ENCODE data around the gene FBXW8.

FBXW8 gene

DNA sequence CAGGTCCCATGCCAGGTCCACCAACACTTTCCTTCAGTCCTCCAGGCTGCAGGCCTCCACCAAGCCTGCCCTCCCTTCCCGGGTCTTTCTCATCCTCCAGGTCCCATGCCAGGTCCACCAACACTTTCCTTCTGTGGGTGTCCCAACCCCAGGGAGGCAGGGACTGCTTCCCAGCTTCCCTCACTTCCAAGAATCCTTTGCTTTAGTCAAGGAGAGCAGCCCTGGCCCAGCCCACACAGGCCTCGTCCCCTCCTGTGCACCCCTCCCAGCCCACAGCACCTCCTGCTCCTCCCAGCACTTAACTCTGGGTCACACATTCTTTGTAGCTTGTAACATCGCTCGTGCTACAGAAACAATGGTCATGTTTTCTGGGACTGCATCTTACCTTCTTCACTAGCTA, 115.6 kb downstream of the FBXW8 start:
- DNase-seq = no peak

DNA sequence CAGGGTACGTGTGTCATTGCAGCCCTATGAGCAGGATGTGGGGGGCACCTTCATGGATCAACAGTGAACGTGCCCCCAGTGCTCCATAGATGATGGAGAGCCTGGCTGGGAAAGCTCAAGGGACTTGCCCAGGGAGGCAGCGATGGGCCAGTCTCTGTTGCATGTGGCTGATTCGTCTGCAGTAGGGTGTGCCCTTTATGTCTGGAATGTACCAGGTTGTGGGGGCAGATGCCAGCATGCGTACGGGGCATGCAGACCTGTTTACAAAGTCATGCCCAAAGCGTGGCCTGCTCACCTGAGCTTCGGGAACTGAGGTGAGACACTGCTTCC, 116.1 kb downstream of the FBXW8 start:
- no peak for DNase-seq

DNA sequence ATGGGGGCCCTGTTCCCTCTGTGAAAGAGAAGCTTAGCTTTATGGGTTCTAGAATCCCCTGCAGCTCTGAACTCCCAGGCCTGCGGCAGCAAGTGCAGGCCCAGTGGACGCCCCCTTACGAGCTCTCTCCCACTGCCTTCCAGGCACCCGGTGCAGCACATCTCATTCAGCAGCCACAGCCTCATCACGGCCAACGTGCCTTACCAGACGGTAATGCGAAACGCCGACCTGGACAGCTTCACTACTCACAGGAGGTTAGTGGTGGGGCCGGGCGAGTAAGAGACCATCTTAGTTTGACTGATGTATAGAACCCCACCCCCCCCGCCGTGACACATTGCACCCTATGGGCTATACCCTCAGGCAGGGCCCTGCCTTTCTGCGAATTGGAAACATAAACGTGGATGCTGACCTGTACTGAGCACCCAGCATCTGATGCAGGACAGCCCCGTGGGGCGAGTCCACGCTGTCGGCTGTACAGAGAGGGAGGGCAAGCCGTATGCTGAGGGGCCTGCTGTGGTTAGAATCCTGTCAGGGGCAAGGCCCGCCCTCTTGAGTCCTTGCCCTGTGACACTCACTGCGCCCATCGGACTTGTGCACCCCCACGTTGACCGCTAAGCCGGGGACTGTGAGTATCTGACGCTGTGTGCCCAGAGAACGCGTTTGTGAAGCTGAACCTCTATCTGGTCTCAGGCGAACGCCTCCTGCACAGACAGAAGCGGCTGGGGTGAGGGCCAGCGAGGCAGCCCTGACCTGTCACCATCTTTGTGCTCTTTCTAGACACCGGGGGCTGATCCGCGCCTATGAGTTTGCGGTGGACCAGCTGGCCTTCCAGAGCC, 116.7 kb downstream of the FBXW8 start:
- no peak for DNase-seq

DNA sequence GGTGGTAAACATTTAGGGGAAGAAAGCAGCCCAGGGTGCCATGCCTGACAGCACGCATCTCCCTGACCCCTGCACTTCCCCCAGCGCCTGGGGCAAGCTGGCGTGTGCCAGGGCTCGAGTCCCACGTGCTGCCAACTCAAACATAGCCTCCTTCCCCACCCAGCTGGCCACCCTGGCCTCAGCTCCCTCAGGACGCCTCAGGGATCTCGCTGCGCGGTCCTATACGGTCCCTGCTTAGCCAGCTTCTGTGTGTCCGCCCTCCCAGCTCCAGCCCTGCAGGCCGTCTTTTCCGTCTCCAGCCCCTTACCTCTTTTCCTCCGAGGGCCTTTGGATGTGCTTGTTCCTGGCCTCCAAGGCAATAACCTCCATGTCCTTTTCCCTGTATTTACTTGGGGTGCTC, 117.5 kb downstream of the FBXW8 start:
- no peak for DNase-seq

DNA sequence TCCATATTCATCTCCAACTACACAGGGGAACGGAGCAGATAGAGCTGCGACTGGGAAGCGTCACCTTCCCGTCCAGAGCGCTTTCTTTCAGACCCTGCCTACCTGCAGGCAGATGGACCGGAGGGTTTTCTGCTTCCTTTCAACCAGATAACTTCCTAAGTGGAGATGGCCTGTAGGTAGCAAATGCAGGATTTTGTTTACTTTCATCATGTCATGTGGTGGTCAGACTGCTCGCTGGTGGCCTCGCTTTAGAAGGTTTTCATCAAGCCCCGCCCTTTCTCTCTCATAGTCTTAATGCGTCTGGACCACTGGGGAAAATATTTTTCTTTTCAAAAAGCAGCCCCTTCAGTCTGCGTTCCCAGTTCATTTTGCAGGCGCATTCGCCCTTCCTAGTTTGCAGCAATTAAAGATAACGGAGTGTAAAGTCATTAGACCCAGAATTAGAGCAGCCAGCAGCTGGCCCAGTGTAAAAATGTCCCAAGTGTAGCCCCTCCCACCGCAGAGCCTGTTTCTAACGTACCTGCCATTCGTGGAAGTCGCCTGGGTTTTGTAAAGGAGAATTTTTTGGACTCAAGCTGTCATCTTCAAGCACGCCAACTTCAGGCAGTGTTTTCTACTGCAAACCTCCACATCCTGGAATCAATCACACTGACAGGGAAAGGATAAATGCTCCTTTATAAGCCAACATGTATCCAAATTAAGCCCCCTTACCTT, 119.6 kb downstream of the FBXW8 start:
- DNase-seq = no peak

DNA sequence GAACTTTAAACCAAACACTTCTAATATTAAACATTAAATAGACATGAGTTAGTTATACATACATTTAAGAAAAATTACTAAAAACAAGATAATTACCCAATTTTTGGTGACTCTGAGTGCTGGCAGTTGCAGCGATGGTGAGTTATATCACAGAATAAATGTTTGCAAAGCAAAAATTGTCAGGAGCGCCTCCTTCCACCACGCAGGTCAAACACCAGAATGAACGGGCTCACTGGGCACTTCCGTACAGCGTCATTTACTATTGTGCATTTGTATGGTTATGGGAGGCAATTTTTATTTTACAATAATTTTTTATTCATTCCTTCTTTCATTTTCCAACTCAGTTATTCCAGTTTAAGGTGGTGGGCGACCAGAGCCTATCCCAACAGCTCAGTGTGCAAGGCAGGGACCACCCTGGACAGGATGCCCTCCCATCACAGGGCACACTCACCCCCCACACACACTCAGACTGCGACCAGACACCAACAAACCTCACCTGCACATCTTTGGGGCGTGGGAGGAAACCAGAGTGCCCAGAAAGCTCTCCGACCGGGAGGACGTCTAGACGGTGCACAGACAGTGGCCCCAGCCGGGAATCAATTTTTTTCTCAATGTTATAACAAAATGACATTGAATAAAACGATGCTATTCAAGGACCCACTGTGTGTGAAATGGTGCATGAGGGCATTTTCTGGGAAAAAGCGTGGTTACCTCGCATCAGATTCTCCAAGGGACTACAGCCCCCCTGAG, 121.3 kb downstream of the FBXW8 start:
- no peak for DNase-seq

DNA sequence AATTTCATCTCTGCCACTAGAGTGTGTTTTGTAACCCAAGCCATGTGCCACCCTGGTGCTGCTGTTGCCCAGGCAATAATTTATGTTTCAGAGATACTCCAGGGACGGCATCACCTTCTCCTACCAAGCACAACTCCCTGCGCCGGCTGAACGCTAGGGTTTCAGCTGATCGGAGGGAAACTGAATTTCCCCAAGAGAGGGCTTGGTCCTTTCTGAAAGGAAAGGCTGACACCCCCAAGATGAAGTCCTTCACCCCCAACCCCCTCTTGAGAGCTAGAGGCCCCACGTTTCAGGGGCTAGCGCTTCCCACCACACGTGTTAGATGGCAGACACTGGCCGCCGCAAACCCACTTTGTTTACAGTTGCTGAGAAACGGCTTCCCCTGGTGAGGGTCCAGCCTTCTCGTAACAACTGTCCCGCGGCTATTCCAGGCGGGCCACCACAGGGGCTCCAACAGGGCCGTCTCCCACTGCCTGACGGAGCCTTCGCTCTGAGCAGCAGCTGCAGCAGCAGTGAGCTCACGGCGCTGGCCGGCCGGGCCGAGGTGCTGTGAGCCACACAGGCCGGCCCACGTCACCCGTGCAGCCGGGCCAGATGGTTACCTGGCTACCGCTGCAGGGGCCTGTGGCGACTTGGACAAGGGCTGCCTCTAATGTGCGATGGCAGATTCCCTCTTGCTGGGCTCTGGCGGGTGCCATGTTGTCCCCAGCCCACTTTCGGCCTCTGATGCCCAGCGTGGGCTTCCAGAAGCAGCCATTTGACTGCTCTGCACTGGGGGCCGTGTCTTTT, 122.0 kb downstream of the FBXW8 start:
- no peak for DNase-seq

DNA sequence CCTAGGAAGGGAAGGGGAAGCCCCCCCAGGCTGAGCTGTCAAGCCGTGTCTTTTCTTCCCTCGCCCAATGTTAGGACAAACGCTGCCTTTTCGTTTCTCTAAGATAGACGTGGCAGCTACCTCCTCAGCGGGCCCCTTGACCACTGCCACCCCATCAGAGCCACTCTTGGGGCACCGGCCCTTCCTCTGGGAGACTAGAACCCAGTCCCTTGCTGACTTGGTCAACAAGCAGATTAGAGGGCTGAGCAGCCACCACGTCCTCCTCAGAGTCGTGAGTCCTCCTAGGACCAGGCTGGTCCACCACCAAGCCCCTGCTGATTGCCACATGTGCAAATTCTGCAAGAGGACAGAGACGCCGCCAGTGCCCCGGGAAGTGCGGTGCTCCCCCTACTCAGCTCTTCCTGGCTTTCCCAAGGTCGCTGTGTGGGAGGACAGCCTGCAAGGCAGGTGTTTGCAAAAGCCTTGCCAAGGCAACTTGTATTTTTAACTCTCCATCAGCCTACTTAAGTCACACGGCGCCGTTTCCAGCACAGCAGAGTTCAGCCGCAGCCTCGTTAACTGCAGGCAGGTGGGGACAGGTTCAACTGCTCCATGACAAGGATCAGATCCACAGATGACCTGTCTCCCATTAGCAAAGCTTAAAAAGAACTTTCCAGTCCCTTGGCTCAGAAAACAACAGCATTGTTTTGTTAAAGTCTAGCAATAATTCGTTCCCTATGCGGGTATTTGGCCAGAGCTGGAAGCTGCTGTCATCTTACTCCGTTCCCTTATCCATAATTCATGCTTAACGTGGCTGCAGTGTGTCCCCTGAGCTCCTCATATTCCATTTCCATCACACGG, 122.9 kb downstream of the FBXW8 start:
- no peak for DNase-seq

DNA sequence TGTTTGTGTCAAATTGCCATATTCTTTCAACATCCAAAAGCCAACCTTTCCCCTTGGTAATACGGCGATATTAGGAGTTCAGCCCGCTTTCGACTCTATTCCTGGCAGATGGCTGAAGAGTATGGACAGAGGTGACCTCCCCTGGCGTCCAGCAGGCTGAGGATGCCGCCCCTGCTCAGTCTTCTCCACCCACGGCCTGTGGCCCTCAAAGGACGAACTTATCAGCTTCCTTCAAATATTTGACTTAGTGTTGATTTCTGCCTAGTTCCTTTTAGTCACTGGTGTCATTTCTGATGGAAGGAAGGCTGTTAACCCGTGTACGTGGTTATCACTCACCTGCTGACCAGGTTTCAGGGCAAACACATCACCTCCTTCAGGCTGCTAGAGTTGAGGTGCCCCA, 123.5 kb downstream of the FBXW8 start:
- no peak for DNase-seq

DNA sequence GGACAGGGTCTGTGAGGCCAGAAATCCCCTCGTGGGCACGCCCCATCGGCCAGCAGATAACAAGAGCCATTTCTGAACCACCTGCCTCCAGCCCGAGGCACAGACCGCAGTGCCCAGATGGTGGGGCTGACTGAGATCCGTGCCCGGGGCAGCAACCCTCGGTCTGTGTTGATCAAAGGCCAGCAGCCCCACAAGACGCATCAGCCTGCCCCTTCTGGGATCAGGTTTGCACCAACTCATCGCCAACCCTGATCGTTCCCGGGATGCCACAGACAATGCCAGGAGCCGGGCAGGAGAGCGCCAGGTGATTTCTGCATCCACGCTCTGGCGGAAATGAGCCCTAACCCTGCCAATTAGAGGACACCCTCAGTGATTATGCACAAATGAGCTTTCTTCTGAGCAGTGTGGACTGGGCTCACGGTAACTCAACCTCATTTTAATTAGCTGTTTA, 124.0 kb downstream of the FBXW8 start:
- DNase-seq = no peak

DNA sequence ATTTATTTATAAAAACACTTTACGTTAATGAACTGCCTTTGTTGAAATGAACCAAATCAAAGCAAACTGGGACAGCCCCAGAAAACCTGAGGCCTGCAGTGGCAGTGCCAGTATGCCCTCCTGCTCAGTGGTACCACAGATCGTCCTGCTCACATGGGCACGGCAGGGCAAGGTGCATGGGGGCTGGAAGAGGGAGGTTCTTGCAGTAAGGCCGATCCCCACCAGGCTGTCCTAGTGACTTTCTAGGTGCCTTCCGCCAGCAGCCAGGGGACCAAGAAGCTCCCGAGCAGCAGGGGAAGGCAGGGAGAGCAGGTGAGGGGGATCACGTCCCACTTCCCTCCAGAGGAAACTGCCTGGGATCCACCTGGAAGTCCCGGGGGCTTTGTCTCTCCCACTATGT, 124.5 kb downstream of the FBXW8 start:
- DNase-seq = no peak

DNA sequence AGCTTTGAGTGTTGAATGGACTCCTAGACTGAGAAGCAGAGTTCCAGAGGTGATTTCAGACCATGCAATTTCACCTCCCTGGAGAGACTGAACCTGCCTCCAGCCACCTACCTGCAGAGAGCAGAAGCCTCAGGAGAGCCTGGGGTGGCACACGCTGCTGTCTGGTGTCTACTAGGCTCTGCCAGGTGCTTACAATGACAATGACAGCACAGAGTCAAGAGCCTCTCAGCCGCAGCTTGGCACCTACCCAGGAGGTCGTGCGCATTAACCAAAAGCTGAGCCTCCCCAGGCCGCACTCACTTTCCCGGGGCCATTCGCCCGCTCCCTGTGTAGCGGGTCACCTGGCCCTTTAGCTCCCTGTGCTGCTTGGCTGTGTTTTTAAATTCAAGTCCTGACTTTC, 125.3 kb downstream of the FBXW8 start:
- no peak for DNase-seq

DNA sequence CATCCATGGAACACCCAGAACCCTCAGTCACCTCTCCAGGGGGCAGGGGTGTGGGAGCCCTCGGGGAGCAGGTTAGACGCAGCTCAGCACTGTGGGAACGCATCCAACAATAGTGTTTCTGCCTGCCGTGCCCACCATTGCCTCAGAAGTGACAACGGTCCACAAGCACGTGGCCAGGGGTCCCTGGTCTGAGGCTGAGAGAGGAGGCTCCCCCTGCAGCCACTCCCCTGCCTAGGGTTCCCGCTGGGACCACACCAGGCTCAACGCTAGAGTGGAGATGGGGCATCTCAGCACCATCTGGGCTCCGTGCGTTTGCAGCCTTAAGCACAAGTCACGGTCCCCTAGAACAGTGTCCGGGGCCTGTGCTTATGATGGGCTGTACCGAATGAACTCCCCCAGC, 125.8 kb downstream of the FBXW8 start:
- no peak for DNase-seq

DNA sequence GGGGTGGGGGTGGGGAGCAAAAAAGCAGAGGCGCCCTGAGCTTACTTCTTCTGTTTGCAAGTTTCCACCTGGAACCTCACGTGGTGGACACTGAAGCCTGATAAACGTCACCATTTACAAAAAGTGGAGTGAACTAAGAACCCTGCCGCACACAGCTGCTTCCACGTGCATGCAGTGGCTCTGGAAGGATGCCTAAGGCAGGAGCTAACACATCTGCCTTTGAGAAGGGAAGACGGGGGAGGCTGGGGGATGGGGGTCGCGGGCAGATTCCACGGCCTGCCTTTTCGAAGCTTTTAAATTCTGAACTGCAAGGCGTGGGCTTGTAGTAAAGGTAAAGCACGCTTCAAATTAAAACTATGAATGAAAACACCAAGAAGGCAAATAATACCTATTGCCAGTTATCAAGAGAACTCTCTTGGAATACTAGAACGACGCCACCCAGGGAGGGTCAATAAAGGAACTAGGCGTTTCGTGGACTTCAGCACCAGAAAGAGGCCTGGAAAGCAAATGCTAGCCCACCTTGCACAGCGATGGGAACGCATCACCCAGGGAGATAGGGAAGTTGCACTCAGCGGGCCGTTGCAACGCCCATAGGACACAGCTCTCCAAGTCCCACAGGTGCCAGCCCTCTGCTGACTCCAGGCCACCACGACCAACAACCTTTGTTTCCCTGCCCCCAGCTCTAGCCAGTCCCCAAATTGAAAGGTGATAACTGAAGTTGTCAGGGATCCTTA, 126.7 kb downstream of the FBXW8 start:
- no peak for DNase-seq

DNA sequence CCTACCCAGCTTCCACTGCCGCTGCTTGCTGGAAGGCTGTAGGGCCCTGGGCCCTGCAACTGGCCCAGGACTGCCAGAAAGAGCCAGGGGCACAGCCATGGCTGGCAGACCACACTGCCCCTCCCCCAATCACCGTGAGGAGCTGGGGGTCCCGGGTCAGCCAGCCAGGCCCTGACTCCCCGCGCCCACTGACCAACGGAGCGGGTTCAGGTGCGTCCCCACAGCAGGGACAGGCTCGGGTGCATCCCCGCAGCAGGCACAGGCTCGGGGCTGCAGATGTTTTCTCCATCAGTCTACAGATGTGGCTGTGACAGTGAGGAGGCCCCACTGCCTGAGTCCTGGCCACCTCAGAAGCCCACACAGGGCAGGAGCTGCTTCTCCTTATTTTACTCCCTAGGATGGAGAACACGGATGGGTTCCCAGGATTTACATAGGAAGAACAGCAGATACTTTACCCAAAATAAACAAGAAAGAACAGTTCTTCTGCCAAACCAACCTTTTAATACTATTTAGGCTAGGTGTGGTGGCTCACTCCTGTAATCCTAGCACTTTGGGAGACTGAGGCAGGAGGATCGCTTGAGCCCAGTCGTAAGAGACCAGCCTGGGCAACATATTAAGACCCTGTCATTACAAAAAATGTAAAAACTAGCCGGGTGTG, 127.4 kb downstream of the FBXW8 start:
- no peak for DNase-seq

DNA sequence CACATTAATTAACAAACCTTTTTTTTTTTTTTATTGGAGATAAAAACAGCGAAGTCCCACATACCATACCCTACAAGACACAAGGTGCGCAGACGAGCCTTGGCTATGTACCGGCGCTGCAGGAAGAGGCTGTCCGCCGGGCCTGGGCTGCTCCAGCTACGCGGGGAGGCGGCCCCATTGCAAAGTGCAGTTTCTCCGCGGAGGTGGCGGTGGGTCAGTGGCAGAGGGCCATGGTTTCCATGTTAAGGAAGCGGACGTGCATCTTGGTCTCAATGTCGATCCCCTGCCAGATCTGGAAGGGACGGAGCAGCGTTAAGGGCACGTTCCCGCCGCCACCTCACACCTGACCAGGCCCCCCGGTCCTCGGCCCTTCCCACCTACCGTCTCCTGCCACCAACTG, 128.2 kb downstream of the FBXW8 start:
- DNase-seq = no peak

DNA sequence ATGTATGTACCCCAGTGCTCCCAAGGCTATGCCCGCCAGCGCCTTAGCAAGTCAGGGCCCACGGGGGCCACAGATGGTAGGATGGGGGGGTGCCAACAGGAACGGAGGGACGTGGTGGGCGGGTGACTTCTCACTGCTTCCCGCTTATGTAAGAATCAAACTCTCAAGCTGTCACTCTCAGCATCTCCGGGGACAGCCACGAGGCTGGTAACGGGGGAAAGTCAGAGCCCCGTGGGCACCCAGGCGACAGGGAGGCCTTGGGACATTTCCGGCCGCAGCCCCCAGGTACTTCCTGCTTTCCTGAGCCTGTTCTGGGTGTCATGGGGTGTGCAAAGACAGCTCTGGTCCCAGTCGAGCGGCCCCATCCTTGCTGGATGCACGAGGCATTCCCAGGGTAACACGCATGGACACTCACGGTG, 129.2 kb downstream of the FBXW8 start:
- DNase-seq = no peak

DNA sequence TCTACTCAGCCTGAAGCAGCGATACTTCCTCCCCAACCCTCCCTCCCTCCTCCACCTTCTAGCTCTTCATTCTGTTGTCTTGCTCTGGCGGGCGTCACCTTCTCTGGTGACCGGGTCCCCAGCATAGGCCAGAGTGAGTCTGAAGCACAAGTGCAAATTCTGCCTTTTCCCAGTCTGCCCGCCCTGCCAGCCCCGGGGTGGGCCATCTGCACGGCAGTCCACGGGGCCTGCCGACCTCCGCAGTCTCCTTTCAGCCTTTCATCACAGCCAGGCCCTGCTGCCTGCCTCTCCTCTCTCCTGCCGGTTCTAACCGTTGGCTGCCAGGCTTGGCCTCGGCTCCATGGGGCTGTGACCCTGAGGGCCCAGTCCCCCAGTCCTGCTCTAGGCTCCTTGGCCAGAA, 129.7 kb downstream of the FBXW8 start:
- no peak for DNase-seq

DNA sequence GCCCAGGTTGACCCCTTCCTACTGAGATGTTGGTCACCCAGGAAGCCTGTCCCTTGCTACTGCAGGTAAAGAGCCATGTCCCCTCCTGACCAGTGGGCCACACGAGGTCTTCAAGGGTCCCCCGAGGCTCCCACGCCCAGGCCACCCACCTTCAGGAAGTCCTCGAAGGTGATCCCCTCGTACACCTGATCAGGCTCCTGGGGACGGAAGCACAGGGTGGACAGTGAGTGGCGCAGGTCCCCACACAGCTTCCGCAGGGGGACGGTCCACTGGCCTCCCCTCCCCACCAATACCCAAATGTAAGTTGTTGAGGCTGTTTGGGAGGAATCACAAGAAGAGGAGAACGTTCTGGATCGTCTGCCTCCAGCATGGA, 131.0 kb downstream of the FBXW8 start:
- no peak for DNase-seq

DNA sequence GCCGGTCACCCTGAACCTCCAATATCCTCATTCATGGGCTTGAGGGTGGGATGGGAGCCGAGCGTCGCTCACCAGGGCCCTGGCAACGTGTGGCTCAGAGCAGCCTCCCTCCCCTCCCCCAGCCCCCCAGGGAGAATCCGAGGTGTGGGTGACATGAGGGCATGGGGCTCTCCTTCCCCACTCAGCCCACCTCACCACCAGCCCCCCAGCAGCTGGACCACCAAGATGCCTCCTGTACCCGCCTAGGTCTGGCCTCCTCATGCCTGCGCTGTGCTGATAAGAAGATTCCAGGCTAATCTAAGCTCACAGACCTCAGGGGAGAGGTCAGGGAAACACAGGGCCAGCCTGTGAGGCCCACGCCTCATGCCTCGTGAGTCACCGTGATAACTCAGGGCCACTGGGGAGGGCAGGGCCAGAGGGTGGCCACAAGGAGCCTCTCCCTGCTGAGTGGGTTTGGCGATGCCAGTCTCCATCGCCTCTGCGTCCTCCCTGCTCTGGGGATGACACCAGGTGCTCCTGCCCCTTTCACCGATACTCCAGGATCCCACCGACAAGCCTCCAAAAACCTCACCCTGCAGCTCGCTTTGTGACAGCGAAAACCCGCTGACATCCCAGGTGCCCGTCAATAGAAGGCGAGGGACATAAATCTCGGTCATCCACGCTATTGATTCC, 131.6 kb downstream of the FBXW8 start:
- no peak for DNase-seq

All from activated T-cell treated with anti-CD3 and anti-CD28 coated beads, Interleukin-2, amount 50 U/mL, for 1 hour (primary cell).